ENCODE data around the gene SGK1.
"Not testable (repeated sequence)": the region's sequence is repeated elsewhere in the genome, so short reads cannot be mapped to it uniquely, and the experiment has no call there.

SGK1 gene

GRCh38 chr6:134249759-134250602, 67.9 kb downstream of the SGK1 start:
- DNase-seq, result no peak

GRCh38 chr6:134249239-134249758, 68.6 kb downstream of the SGK1 start:
- DNase-seq, result no peak

GRCh38 chr6:134247844-134248580, 69.9 kb downstream of the SGK1 start:
- no peak for DNase-seq

- peak in 1 of 3 experiments; percentile 17 for DNase-seq
These were observed 70.6 kb downstream of the SGK1 start for GRCh38 chr6:134247231-134247833.

GRCh38 chr6:134245706-134246105, 72.2 kb downstream of the SGK1 start:
- no peak for DNase-seq

GRCh38 chr6:134245041-134245440, 72.9 kb downstream of the SGK1 start:
- no peak for DNase-seq

GRCh38 chr6:134240665-134241431, 77.1 kb downstream of the SGK1 start:
- DNase-seq, result no peak

- DNase-seq, result no peak
These were observed 78.7 kb downstream of the SGK1 start for GRCh38 chr6:134238960-134239795.

GRCh38 chr6:134238006-134238405, 79.9 kb downstream of the SGK1 start:
- DNase-seq, result peak in 1 of 3 experiments; percentile 16

- DNase-seq, result no peak
These were observed 81.8 kb downstream of the SGK1 start for GRCh38 chr6:134235937-134236751.

- not testable (repeated sequence) for DNase-seq
These were observed 82.6 kb downstream of the SGK1 start for GRCh38 chr6:134235334-134235733.

GRCh38 chr6:134233180-134233955, 84.5 kb downstream of the SGK1 start:
- no peak for DNase-seq

GRCh38 chr6:134230940-134231339, 87.0 kb downstream of the SGK1 start:
- no peak for DNase-seq

GRCh38 chr6:134230087-134230700, 87.7 kb downstream of the SGK1 start:
- DNase-seq, result peak in 1 of 3 experiments; percentile 16

- DNase-seq, result no peak
These were observed 88.4 kb downstream of the SGK1 start for GRCh38 chr6:134229520-134229919.

GRCh38 chr6:134223796-134224420, 94.0 kb downstream of the SGK1 start:
- DNase-seq, result no peak

- no peak for DNase-seq
These were observed 96.7 kb downstream of the SGK1 start for GRCh38 chr6:134221250-134221649.

- no peak for DNase-seq
These were observed 100.1 kb downstream of the SGK1 start for GRCh38 chr6:134217798-134218140.

Measured in NCI-H1417 (cell line).